ENCODE data around the gene CEP295NL. TPM values are rescaled to one million over a fixed set of nuclear protein-coding genes. Genes with fewer than 3 reads are reported as not detected.
A peak's percentile ranks its signal among the peaks of the same experiment; 100 is the strongest.

Gene CEP295NL
- total and polyA plus RNA-seq, 2 of the 13 experiments (the other 11 are each of a cell fraction or from before 2014, with no cell fraction given): not detected

- TF ChIP-seq RAD21 (CRISPR knock-in tag; IDR thresholded peaks at IDR 0.05): peak; percentile 12; the same call in 1 of the 2 replicates
- no peak for TF ChIP-seq ATAD3A (CRISPR knock-in tag; IDR thresholded peaks at IDR 0.05)
- no peak for TF ChIP-seq FOXM1 (CRISPR knock-in tag; IDR thresholded peaks at IDR 0.05)
- no peak for TF ChIP-seq FOXC1 (CRISPR knock-in tag; IDR thresholded peaks at IDR 0.05; ENCODE audit: borderline replicate concordance)
- no peak for TF ChIP-seq CERS6 (CRISPR knock-in tag; IDR thresholded peaks at IDR 0.05)
- TF ChIP-seq ZFAT (CRISPR knock-in tag; conservative IDR thresholded peaks at IDR 0.05): no peak
- no peak for TF ChIP-seq ZNF616 (CRISPR knock-in tag; IDR thresholded peaks at IDR 0.05; ENCODE audit: low read depth)
- TF ChIP-seq ZSCAN25 (CRISPR knock-in tag; IDR thresholded peaks at IDR 0.05): no peak
- TF ChIP-seq NFRKB (IDR thresholded peaks at IDR 0.05): no peak
- peak; percentile 54; the same call in 1 of the 2 replicates for TF ChIP-seq PATZ1 (CRISPR knock-in tag; IDR thresholded peaks at IDR 0.05)
- no peak for TF ChIP-seq THAP9 (CRISPR knock-in tag; IDR thresholded peaks at IDR 0.05; ENCODE audit: borderline replicate concordance)
- TF ChIP-seq EP300 (IDR thresholded peaks at IDR 0.05; ENCODE audit: low read depth in 2 of 2, low read length in 2 of 2): peak; percentile 15 to 16; a peak in 2 of 4 replicates
- no peak for TF ChIP-seq EP300 (CRISPR knock-in tag; IDR thresholded peaks at IDR 0.05; ENCODE audit: borderline replicate concordance)
- TF ChIP-seq ZSCAN9 (CRISPR knock-in tag; IDR thresholded peaks at IDR 0.05; ENCODE audit: borderline replicate concordance): no peak
- TF ChIP-seq RARA (CRISPR knock-in tag; IDR thresholded peaks at IDR 0.05): no peak
- no peak for TF ChIP-seq KLF13 (CRISPR knock-in tag; IDR thresholded peaks at IDR 0.05)
- no peak for TF ChIP-seq ATM (IDR thresholded peaks at IDR 0.05; ENCODE audit: borderline replicate concordance)
Observed at GRCh38 chr17:78883533-78884131, 19.4 kb downstream of the CEP295NL start (continued).

Measured in HepG2 (cell line).